Panc1 (cell line): ENCODE measurements around the gene P2RY8. TPM values are rescaled to one million over a fixed set of nuclear protein-coding genes. Genes with fewer than 3 reads are reported as not detected.

Source experiments
- ATAC-seq: fragments of 200-7000 bp; cut with Tn5 transposase; 2 replicates; pipeline ENCODE4 v1.9.1; 2020; ENCODE audit warnings: mild to moderate bottlenecking, moderate library complexity
- BruUV-seq: library from RNA; stranded (reverse); fragments of 400-500 nt; replicated peaks from 2 replicates; lab custom pipeline; 2021; lab: Mats Ljungman, UMichigan
- CTCF ChIA-PET: fragments of 300-600 bp; sonication (Branson Sonifier 250); formaldehyde crosslinking; loops from one replicate; lab custom pipeline; 2022; ENCODE audit warnings: antibody characterized with exemption; lab: Charles Lee
- POLR2A ChIA-PET: fragments of 300-600 bp; sonication (Branson Sonifier 250); formaldehyde crosslinking; loops from one replicate; lab custom pipeline; 2022; ENCODE audit warnings: antibody characterized with exemption; lab: Charles Lee
- DNase-seq: peaks from one replicate; pipeline ENCODE4 v3.0.0-alpha.2; 2010; ENCODE audit warnings: low read depth, low spot score
- H3K27ac ChIP-seq: 2 replicates; pipeline ENCODE4 v1.5.1; 2011; ENCODE audit warnings: mild to moderate bottlenecking, low read length, inconsistent platforms
- H3K27me3 ChIP-seq: fragments of 200-500 bp; sonication (Bioruptor generic); 2 replicates; pipeline ENCODE4 v1.6.0; 2014; ENCODE audit warnings: low read length, inconsistent platforms; ENCODE audit not compliant: control insufficient read depth, insufficient read depth
- H3K36me3 ChIP-seq: fragments of 200-500 bp; sonication (Bioruptor generic); 2 replicates; pipeline ENCODE4 v1.5.1; 2014; ENCODE audit warnings: inconsistent platforms, mild to moderate bottlenecking, low read length, moderate library complexity; ENCODE audit not compliant: control insufficient read depth, insufficient read depth
- H3K4me1 ChIP-seq: 2 replicates; pipeline ENCODE4 v1.5.1; 2011; ENCODE audit warnings: inconsistent platforms, mild to moderate bottlenecking, low read length, moderate library complexity; ENCODE audit not compliant: control insufficient read depth, insufficient read depth
- H3K4me3 ChIP-seq, 2 experiments: 2 replicates each; pipeline ENCODE4 v1.5.1; 2011 to 2012; ENCODE audit warnings: low read depth in 2 of 2, low read length in 2 of 2, mild to moderate bottlenecking in 2 of 2, inconsistent platforms in 1 of 2, moderate library complexity in 1 of 2
- H3K9me3 ChIP-seq: fragments of 200-500 bp; sonication (Bioruptor generic); 2 replicates; pipeline ENCODE4 v1.5.1; 2014; ENCODE audit warnings: low read depth, mild to moderate bottlenecking, inconsistent platforms, low read length, moderate library complexity; ENCODE audit not compliant: control insufficient read depth, insufficient read depth
- POLR2AphosphoS5 ChIP-seq: IDR thresholded peaks from 2 replicates; pipeline ENCODE4 v1.6.1; 2012; ENCODE audit warnings: mild to moderate bottlenecking, low read depth, low read length, moderate library complexity
- SIN3A ChIP-seq: IDR thresholded peaks from 2 replicates; pipeline ENCODE4 v1.6.1; 2012; ENCODE audit warnings: low read depth, mild to moderate bottlenecking, low read length, moderate library complexity, borderline replicate concordance; ENCODE audit not compliant: insufficient read depth
- TCF7L2 ChIP-seq: IDR thresholded peaks from 2 replicates; pipeline ENCODE4 v1.6.1; 2011; ENCODE audit warnings: mild to moderate bottlenecking, low read depth, low read length, inconsistent platforms
- in situ Hi-C: cut with HindIII; loops from 2 replicates; pipeline ENCODE4 v1.10.0; 2016; ENCODE audit warnings: low sequenced_read_pairs, low pct_unique_long_range_greater_than_20kb
- intact Hi-C: fragments of 100-400 bp; cut with micrococcal nuclease; formaldehyde crosslinking; loops from one replicate; pipeline ENCODE4 v1.10.0; 2022; ENCODE audit not compliant: unreplicated experiment
- total RNA-seq: library from RNA; stranded (reverse); gene quantifications from one replicate; pipeline ENCODE4 v1.2.1, GENCODE V29; 2021; ENCODE audit not compliant: unreplicated experiment
- TF ChIP-seq, protein P1 (sequence below), 2 experiments: IDR thresholded peaks; 2 replicates each; pipeline ENCODE4 v1.6.1; 2011 to 2012; ENCODE audit warnings: low read depth in 2 of 2, control low read depth in 1 of 2, low read length in 1 of 2, mild to moderate bottlenecking in 1 of 2, moderate library complexity in 1 of 2; ENCODE audit not compliant: insufficient read depth in 1 of 2
- TF ChIP-seq, protein P2 (sequence below): fragments of 450-650 bp; IDR thresholded peaks from 2 replicates; pipeline ENCODE4 v1.5.1; 2017; ENCODE audit warnings: mild to moderate bottlenecking

The P2RY8 gene
- total RNA-seq, 1 experiment from 2014 or later = 0.18 TPM

DNA sequence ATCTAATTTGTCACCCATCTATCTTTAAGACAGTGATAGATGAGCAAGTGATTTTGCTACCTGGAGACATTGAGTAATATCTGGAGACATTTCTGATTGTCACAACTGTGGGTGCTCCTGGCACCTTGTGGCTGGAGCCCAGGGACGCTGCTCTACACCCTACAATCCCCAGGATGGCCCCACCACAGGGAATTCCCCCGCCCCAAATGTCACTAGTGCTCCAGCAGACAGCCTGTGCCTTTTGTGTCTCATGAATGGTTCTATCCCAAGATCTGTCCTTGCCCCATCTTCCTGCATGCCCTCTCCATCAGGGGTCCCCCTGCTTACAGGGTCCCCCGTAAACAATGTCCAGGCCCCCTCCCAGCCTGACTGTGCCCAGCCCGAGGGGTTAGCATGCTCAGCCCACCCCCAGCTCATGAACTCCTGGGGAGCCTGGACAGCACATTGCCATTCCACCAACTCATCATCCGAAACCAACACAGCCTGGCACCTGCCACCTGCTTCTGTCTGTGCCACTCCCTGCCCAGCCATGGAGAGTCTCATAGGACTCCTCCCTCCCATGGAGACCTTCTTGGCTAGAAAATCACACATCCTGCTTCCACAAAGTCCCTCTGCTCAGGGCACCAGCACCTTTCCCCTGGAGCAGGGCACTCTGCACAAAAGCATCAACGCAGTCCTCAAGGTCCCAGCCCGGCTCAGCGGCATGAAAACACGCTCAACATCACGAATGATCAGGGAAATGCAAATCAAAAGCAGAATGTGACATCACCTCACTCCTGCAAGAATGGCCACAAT is 5.7 kb downstream of the P2RY8 start:
- TF ChIP-seq, protein P1, sequence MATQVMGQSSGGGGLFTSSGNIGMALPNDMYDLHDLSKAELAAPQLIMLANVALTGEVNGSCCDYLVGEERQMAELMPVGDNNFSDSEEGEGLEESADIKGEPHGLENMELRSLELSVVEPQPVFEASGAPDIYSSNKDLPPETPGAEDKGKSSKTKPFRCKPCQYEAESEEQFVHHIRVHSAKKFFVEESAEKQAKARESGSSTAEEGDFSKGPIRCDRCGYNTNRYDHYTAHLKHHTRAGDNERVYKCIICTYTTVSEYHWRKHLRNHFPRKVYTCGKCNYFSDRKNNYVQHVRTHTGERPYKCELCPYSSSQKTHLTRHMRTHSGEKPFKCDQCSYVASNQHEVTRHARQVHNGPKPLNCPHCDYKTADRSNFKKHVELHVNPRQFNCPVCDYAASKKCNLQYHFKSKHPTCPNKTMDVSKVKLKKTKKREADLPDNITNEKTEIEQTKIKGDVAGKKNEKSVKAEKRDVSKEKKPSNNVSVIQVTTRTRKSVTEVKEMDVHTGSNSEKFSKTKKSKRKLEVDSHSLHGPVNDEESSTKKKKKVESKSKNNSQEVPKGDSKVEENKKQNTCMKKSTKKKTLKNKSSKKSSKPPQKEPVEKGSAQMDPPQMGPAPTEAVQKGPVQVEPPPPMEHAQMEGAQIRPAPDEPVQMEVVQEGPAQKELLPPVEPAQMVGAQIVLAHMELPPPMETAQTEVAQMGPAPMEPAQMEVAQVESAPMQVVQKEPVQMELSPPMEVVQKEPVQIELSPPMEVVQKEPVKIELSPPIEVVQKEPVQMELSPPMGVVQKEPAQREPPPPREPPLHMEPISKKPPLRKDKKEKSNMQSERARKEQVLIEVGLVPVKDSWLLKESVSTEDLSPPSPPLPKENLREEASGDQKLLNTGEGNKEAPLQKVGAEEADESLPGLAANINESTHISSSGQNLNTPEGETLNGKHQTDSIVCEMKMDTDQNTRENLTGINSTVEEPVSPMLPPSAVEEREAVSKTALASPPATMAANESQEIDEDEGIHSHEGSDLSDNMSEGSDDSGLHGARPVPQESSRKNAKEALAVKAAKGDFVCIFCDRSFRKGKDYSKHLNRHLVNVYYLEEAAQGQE (IDR thresholded peaks at IDR 0.05; ENCODE audit: insufficient read depth in 1 of 2, low read depth in 2 of 2, low read length in 1 of 2) = no peak
- TF ChIP-seq, protein P2, sequence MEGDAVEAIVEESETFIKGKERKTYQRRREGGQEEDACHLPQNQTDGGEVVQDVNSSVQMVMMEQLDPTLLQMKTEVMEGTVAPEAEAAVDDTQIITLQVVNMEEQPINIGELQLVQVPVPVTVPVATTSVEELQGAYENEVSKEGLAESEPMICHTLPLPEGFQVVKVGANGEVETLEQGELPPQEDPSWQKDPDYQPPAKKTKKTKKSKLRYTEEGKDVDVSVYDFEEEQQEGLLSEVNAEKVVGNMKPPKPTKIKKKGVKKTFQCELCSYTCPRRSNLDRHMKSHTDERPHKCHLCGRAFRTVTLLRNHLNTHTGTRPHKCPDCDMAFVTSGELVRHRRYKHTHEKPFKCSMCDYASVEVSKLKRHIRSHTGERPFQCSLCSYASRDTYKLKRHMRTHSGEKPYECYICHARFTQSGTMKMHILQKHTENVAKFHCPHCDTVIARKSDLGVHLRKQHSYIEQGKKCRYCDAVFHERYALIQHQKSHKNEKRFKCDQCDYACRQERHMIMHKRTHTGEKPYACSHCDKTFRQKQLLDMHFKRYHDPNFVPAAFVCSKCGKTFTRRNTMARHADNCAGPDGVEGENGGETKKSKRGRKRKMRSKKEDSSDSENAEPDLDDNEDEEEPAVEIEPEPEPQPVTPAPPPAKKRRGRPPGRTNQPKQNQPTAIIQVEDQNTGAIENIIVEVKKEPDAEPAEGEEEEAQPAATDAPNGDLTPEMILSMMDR = no peak
- TF ChIP-seq SIN3A (no peak), TCF7L2 (no peak), POLR2AphosphoS5 (no peak)
- H3K4me1 ChIP-seq = no peaks in the 10 kb centered on the region
- no peaks in the 10 kb centered on the region for H3K9me3 ChIP-seq
- no peak overlapping the region for H3K27ac ChIP-seq
- no peak for DNase-seq
- in situ Hi-C loops = no loop called here
- no peak overlapping the region for H3K4me3 ChIP-seq
- POLR2A ChIA-PET = no interaction called here
- ATAC-seq = no peak
- intact Hi-C loops = no loop called here
- no TSS peak for BruUV-seq
- no peaks in the 10 kb centered on the region for H3K36me3 ChIP-seq
- no peaks in the 10 kb centered on the region for H3K27me3 ChIP-seq
- CTCF ChIA-PET = no interaction called here

DNA sequence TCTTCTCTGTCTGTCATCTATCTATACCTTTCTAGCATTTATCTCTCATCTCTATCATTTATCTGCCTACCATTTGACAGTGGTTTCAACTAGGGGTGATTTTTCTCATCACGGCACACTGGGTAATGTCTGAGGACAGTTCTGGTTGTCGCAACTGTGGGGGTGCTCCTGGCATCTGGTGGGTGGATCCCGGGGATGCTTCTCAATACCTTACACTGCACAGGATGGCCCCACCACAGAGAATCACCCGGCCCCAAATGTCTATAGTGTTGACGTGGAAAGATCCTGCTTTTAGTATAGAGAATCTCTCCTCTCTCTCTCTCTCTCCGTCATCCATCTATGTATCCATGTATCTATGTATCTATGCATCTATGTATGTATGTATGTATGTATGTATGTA is 7.2 kb downstream of the P2RY8 start:
- in situ Hi-C loops = no loop called here
- ChIA-PET CTCF (no interaction called here), POLR2A (no interaction called here)
- Histone ChIP-seq H3K9me3 (no peaks in the 10 kb centered on the region), H3K4me1 (no peaks in the 10 kb centered on the region), H3K4me3 (no peak overlapping the region), H3K36me3 (no peaks in the 10 kb centered on the region), H3K27ac (no peak overlapping the region), H3K27me3 (no peaks in the 10 kb centered on the region)
- intact Hi-C loops = no loop called here
- ATAC-seq = no peak
- BruUV-seq = no TSS peak
- TF ChIP-seq POLR2AphosphoS5 (no peak), SIN3A (no peak), TCF7L2 (no peak)
- TF ChIP-seq, protein P1 (IDR thresholded peaks at IDR 0.05; ENCODE audit: insufficient read depth in 1 of 2, low read depth in 2 of 2, low read length in 1 of 2) = no peak
- TF ChIP-seq, protein P2 = no peak
- DNase-seq = no peak
